ENCODE results near the gene UQCR11.

Gene UQCR11

GRCh38 chr19:1585243-1585580 is 20.1 kb downstream of the UQCR11 start:
- DNase-seq = no peak

- DNase-seq = no peak
These were observed 20.6 kb downstream of the UQCR11 start for GRCh38 chr19:1584500-1585242.

GRCh38 chr19:1582201-1582600 is 23.1 kb downstream of the UQCR11 start:
- no peak for DNase-seq

GRCh38 chr19:1580957-1581356 is 24.3 kb downstream of the UQCR11 start:
- no peak for DNase-seq

- no peak for DNase-seq
These were observed 24.9 kb downstream of the UQCR11 start for GRCh38 chr19:1580382-1580781.

GRCh38 chr19:1579222-1579621 is 26.0 kb downstream of the UQCR11 start:
- no peak for DNase-seq

- DNase-seq = peak; percentile 34
These were observed 27.2 kb downstream of the UQCR11 start for GRCh38 chr19:1577929-1578618.

GRCh38 chr19:1577090-1577928 is 28.0 kb downstream of the UQCR11 start:
- peak; percentile 60 for DNase-seq

- DNase-seq = no peak
These were observed 28.8 kb downstream of the UQCR11 start for GRCh38 chr19:1576242-1577089.

GRCh38 chr19:1575323-1576241 is 29.7 kb downstream of the UQCR11 start:
- no peak for DNase-seq

- no peak for DNase-seq
These were observed 30.7 kb downstream of the UQCR11 start for GRCh38 chr19:1574354-1575136.

- DNase-seq = no peak
These were observed 32.5 kb downstream of the UQCR11 start for GRCh38 chr19:1572795-1573194.

GRCh38 chr19:1571358-1571757 is 33.9 kb downstream of the UQCR11 start:
- DNase-seq = no peak

- DNase-seq = no peak
These were observed 34.4 kb downstream of the UQCR11 start for GRCh38 chr19:1570836-1571235.

- no peak for DNase-seq
These were observed 35.3 kb downstream of the UQCR11 start for GRCh38 chr19:1569997-1570396.

GRCh38 chr19:1568320-1569019 is 36.8 kb downstream of the UQCR11 start, which contains the start of gene MEX3D:
Gene MEX3D (minus strand): TSS chr19:1568325. CDS start chr19:1568058, 267 bp downstream.
- DNase-seq = peak; percentile 44

- no peak for DNase-seq
These were observed 37.4 kb downstream of the UQCR11 start for GRCh38 chr19:1567848-1568227.

GRCh38 chr19:1567116-1567847 is 38.0 kb downstream of the UQCR11 start:
- DNase-seq = no peak

GRCh38 chr19:1566392-1567115 is 38.7 kb downstream of the UQCR11 start:
- DNase-seq = peak; percentile 79
